IPS DF 4.7 (cell line): ENCODE results near the gene COPA.
"Not testable (repeated sequence)": the region's sequence is repeated elsewhere in the genome, so short reads cannot be mapped to it uniquely, and the experiment has no call there.

Source experiments
- DNase-seq: peaks from one replicate; pipeline ENCODE4 v3.0.0-alpha.2; 2013; ENCODE audit warnings: low spot score; ENCODE audit errors: extremely low read depth

The COPA gene

GRCh38 chr1:160328184-160328583 lies 14.9 kb downstream of the COPA start:
- no peak for DNase-seq

- no peak for DNase-seq
These were observed 16.6 kb downstream of the COPA start for GRCh38 chr1:160326418-160326817.

- no peak for DNase-seq
These were observed 17.8 kb downstream of the COPA start for GRCh38 chr1:160325252-160325651.

GRCh38 chr1:160322831-160323230 lies 20.2 kb downstream of the COPA start:
- DNase-seq = no peak

GRCh38 chr1:160315359-160315758 lies 27.7 kb downstream of the COPA start:
- no peak for DNase-seq

- DNase-seq = no peak
These were observed 33.5 kb downstream of the COPA start for GRCh38 chr1:160309571-160309970.

GRCh38 chr1:160309185-160309557 lies 33.9 kb downstream of the COPA start:
- DNase-seq = no peak

GRCh38 chr1:160308451-160309184 lies 34.4 kb downstream of the COPA start:
- no peak for DNase-seq

- DNase-seq = no peak
These were observed 35.8 kb downstream of the COPA start for GRCh38 chr1:160307118-160307791.

GRCh38 chr1:160300173-160300572 lies 42.9 kb downstream of the COPA start:
- no peak for DNase-seq

- no peak for DNase-seq
These were observed 47.0 kb downstream of the COPA start for GRCh38 chr1:160296036-160296435.

- DNase-seq = no peak
These were observed 49.8 kb downstream of the COPA start for GRCh38 chr1:160293020-160293968.

GRCh38 chr1:160291248-160292220 lies 51.5 kb downstream of the COPA start:
- DNase-seq = no peak

- DNase-seq = not testable (repeated sequence)
These were observed 55.3 kb downstream of the COPA start for GRCh38 chr1:160287769-160288168.

- no peak for DNase-seq
These were observed 57.5 kb downstream of the COPA start for GRCh38 chr1:160285506-160285905.

- DNase-seq = no peak
These were observed 58.2 kb downstream of the COPA start, which contains the start of gene PEX19 for GRCh38 chr1:160284782-160285344. Gene PEX19, minus strand, starts transcription at chr1:160285133. Its CDS starts 9 bp downstream, at chr1:160285124.

GRCh38 chr1:160284220-160284781 lies 58.7 kb downstream of the COPA start:
- DNase-seq = no peak

- no peak for DNase-seq
These were observed 60.2 kb downstream of the COPA start for GRCh38 chr1:160282807-160283206.

- no peak for DNase-seq
These were observed 65.1 kb downstream of the COPA start for GRCh38 chr1:160277987-160278386.

- no peak for DNase-seq
These were observed 65.7 kb downstream of the COPA start for GRCh38 chr1:160277330-160277729.
